Activated CD4-positive, alpha-beta T cell treated with anti-CD3 and anti-CD28 coated beads, Interleukin-2, amount 10 ng/mL, durations not matched to agents 24 days and 14 days (primary cell): ENCODE data around the gene MAGI1. TPM values are rescaled to one million over a fixed set of nuclear protein-coding genes. Genes with fewer than 3 reads are reported as not detected.

Experiments used
- DNase-seq: peaks from one replicate; pipeline ENCODE4 v3.0.0; 2022
- H3K27ac Mint-ChIP-seq: one replicate; pipeline ENCODE4 v1.8.0; 2022; ENCODE audit warnings: mild to moderate bottlenecking, mixed read lengths
- H3K27me3 Mint-ChIP-seq: one replicate; pipeline ENCODE4 v1.8.0; 2022; ENCODE audit warnings: mixed read lengths
- H3K36me3 Mint-ChIP-seq: one replicate; pipeline ENCODE4 v1.8.0; 2022; ENCODE audit warnings: low read depth, mild to moderate bottlenecking, mixed read lengths
- H3K4me1 Mint-ChIP-seq: one replicate; pipeline ENCODE4 v1.8.0; 2021; ENCODE audit warnings: mixed read lengths
- H3K4me3 Mint-ChIP-seq: one replicate; pipeline ENCODE4 v1.8.0; 2022; ENCODE audit warnings: mild to moderate bottlenecking, moderate library complexity, mixed read lengths
- H3K9me3 Mint-ChIP-seq: one replicate; pipeline ENCODE4 v1.8.0; 2021; ENCODE audit warnings: mixed read lengths
- intact Hi-C: fragments of 100-400 bp; cut with micrococcal nuclease; formaldehyde crosslinking; loops from one replicate; pipeline ENCODE4 v1.15.1; 2023
- total RNA-seq: library from RNA; stranded (reverse); gene quantifications from 2 replicates; pipeline ENCODE4 v1.2.3, GENCODE V29; 2022

MAGI1 gene
- total RNA-seq, 1 donor from 2014 or later: 2.0 TPM

- Mint-ChIP-seq H3K27me3 (no peaks in the 10 kb centered on the region), H3K4me1 (no peaks in the 10 kb centered on the region), H3K4me3 (no peak overlapping the region), H3K9me3 (peaks cover 7% of the 10 kb centered on the region), H3K27ac (no peak overlapping the region), H3K36me3 (no peaks in the 10 kb centered on the region)
- intact Hi-C loops: no loop called here
- no peak for DNase-seq
These were observed 529.8 kb downstream of the MAGI1 start for GRCh38 chr3:65508750-65509422.

DNA sequence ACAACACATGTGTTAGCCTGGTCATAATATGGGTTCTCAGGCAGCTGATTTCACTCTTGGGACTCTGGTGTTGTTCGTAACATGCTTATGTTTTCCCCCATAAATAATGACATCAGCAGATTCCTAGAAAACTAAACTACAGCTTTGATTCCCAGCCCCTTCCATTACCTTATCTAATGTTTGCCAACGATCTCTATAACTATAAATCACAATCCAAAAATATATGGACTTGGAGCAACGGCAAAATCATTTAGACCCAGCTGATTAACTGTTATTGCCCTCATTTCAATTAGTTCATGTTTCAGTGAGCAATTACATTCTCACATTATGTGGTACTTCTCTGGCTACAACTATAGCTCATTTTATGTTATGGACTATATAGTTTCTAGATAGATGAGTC lies 531.3 kb downstream of the MAGI1 start:
- peaks cover 7% of the 10 kb centered on the region for H3K9me3 Mint-ChIP-seq
- no peak overlapping the region for H3K27ac Mint-ChIP-seq
- no peaks in the 10 kb centered on the region for H3K27me3 Mint-ChIP-seq

DNA sequence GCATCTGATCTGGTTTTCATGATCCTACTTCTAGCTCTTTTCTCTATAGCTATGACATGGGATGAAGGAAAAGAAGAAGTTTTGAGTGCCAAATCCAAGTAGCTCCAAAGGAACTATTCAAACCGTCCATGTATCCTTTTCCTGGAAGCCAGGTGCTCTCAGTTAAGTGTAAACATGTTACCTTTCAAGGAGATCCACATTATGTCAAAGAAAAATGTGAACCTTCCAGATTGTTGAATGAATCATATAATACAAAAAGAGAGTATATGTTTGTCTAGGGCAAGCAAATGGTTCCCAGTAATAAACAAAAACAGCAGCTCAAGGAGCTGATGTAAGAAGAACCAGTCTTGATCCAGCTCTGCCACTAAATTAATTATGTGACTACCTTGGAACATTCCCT lies 534.9 kb downstream of the MAGI1 start:
- H3K27ac Mint-ChIP-seq: no peak overlapping the region
- H3K4me3 Mint-ChIP-seq: no peak overlapping the region
- no peaks in the 10 kb centered on the region for H3K36me3 Mint-ChIP-seq
- no peak for DNase-seq
- no peaks in the 10 kb centered on the region for H3K27me3 Mint-ChIP-seq
- no peaks in the 10 kb centered on the region for H3K4me1 Mint-ChIP-seq
- intact Hi-C loops: no loop called here
- peaks cover 7% of the 10 kb centered on the region for H3K9me3 Mint-ChIP-seq

More for the DNA sequence above, 531.3 kb downstream of the MAGI1 start:
- intact Hi-C loops: no loop called here
- no peak overlapping the region for H3K4me3 Mint-ChIP-seq
- DNase-seq: no peak
- no peaks in the 10 kb centered on the region for H3K36me3 Mint-ChIP-seq
- H3K4me1 Mint-ChIP-seq: no peaks in the 10 kb centered on the region

GRCh38 chr3:65502526-65502925 lies 536.2 kb downstream of the MAGI1 start:
- Mint-ChIP-seq H3K27me3 (no peaks in the 10 kb centered on the region), H3K9me3 (peaks cover 7% of the 10 kb centered on the region), H3K36me3 (no peaks in the 10 kb centered on the region), H3K4me3 (no peak overlapping the region), H3K4me1 (no peaks in the 10 kb centered on the region), H3K27ac (no peak overlapping the region)
- DNase-seq: no peak
- intact Hi-C loops: no loop called here

- intact Hi-C loops: no loop called here
These were observed 538.1 kb downstream of the MAGI1 start for GRCh38 chr3:65500398-65501306.

GRCh38 chr3:65497846-65498245 lies 540.9 kb downstream of the MAGI1 start:
- H3K9me3 Mint-ChIP-seq: peaks cover 7% of the 10 kb centered on the region
- no peaks in the 10 kb centered on the region for H3K27me3 Mint-ChIP-seq
- no peak overlapping the region for H3K27ac Mint-ChIP-seq
- H3K4me3 Mint-ChIP-seq: no peak overlapping the region
- no peak for DNase-seq
- no peaks in the 10 kb centered on the region for H3K36me3 Mint-ChIP-seq
- H3K4me1 Mint-ChIP-seq: no peaks in the 10 kb centered on the region
- intact Hi-C loops: no loop called here

More at GRCh38 chr3:65500398-65501306, 538.1 kb downstream of the MAGI1 start:
- Mint-ChIP-seq H3K36me3 (no peaks in the 10 kb centered on the region), H3K9me3 (peaks cover 7% of the 10 kb centered on the region), H3K4me1 (no peaks in the 10 kb centered on the region), H3K27me3 (no peaks in the 10 kb centered on the region), H3K4me3 (no peak overlapping the region), H3K27ac (no peak overlapping the region)
- DNase-seq: no peak

DNA sequence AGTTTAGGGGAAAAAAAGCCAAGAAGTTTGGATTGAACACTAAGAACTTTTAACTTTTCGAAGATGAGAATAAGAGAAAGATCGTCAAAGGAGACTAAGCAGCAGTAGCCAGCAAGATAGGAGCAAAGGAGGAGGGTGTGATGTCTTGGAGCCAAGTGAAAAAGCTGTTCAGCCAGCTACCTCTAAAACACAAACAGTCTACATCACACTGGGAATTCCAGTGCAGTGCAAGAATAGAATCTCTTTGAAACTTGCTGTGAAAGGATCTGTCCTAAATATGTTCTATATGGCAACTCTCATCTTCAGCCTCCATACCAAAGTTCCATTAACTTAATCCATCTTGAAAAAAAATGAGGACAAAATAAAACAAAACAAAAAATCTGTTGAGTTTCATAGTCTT lies 541.5 kb downstream of the MAGI1 start:
- Mint-ChIP-seq H3K9me3 (peaks cover 7% of the 10 kb centered on the region), H3K4me1 (no peaks in the 10 kb centered on the region), H3K36me3 (no peaks in the 10 kb centered on the region), H3K4me3 (no peak overlapping the region), H3K27ac (no peak overlapping the region), H3K27me3 (no peaks in the 10 kb centered on the region)
- intact Hi-C loops: no loop called here
- DNase-seq: no peak

DNA sequence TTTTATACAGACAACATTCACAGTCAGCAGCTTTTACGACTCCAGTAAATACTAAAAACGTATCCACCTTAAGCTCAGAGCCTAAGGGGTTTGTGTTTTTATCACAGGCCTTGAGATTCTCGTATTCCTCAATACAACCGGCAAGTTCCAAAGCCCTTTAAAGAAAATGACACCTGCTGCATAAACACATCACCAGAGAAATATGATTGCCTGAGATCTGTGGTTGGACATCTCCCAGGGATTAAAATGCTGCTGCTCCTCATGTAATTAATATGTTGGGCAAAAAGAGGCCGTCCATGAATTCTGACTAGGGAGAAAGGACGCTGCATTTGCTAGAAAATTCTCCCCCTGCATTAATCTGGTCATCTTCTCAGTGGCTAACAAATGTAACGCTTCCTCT lies 544.8 kb downstream of the MAGI1 start:
- intact Hi-C loops: no loop called here
- Mint-ChIP-seq H3K9me3 (peaks cover 7% of the 10 kb centered on the region), H3K27ac (no peak overlapping the region), H3K4me3 (no peak overlapping the region), H3K27me3 (no peaks in the 10 kb centered on the region), H3K4me1 (no peaks in the 10 kb centered on the region), H3K36me3 (no peaks in the 10 kb centered on the region)
- DNase-seq: no peak

GRCh38 chr3:65493371-65493882 lies 545.3 kb downstream of the MAGI1 start:
- Mint-ChIP-seq H3K4me1 (no peaks in the 10 kb centered on the region), H3K27me3 (no peaks in the 10 kb centered on the region), H3K36me3 (no peaks in the 10 kb centered on the region), H3K9me3 (peaks cover 7% of the 10 kb centered on the region), H3K4me3 (no peak overlapping the region), H3K27ac (no peak overlapping the region)
- intact Hi-C loops: no loop called here
- no peak for DNase-seq

DNA sequence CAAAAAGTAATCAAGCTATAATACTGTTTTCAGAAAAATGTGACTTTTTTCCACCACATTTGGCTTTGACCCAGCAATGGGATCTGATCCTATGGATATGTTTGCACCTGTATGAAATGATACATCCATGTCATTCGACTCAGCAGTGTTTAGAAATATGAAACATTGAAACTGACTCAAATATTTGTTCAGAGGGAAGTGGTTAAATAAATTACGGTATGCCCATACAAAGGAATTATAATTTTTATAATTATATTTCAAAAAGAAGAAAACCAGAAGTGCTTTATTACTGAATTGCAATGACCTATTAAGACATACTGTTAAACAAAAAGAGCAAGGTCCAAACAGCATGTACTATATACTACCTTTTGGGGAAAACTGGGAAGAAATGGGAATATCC lies 546.5 kb downstream of the MAGI1 start:
- no peaks in the 10 kb centered on the region for H3K4me1 Mint-ChIP-seq
- H3K27ac Mint-ChIP-seq: no peak overlapping the region
- H3K4me3 Mint-ChIP-seq: no peak overlapping the region
- H3K36me3 Mint-ChIP-seq: no peaks in the 10 kb centered on the region
- no peak for DNase-seq
- no peaks in the 10 kb centered on the region for H3K27me3 Mint-ChIP-seq
- H3K9me3 Mint-ChIP-seq: peaks cover 7% of the 10 kb centered on the region
- intact Hi-C loops: no loop called here

DNA sequence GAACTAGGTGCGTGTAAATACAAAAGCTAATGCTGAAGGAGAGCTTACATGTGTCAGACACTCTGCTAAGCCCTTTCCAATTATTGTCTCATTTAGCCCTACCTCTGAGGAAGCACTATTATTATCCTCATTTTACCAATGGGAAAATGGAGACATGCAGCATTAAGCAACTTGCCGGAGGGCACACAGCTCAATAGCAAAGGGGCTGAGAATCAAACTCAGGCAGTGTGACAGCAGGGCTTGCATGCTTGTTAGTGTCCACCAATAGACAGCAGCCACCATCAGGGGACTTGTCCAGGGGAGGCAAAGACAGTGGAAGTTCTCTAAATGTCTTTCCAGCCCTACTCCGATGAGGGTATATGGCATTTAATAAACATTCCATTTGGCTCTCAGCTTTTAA lies 548.6 kb downstream of the MAGI1 start:
- no peak overlapping the region for H3K27ac Mint-ChIP-seq
- no peak overlapping the region for H3K4me3 Mint-ChIP-seq
- intact Hi-C loops: no loop called here
- DNase-seq: no peak
- H3K36me3 Mint-ChIP-seq: no peaks in the 10 kb centered on the region
- no peaks in the 10 kb centered on the region for H3K9me3 Mint-ChIP-seq
- no peaks in the 10 kb centered on the region for H3K27me3 Mint-ChIP-seq
- no peaks in the 10 kb centered on the region for H3K4me1 Mint-ChIP-seq

GRCh38 chr3:65489253-65489652 lies 549.5 kb downstream of the MAGI1 start:
- no peaks in the 10 kb centered on the region for H3K27me3 Mint-ChIP-seq
- H3K9me3 Mint-ChIP-seq: no peaks in the 10 kb centered on the region
- no peak for DNase-seq
- H3K4me1 Mint-ChIP-seq: no peaks in the 10 kb centered on the region
- H3K4me3 Mint-ChIP-seq: no peak overlapping the region
- intact Hi-C loops: no loop called here
- H3K36me3 Mint-ChIP-seq: no peaks in the 10 kb centered on the region
- H3K27ac Mint-ChIP-seq: no peak overlapping the region

DNA sequence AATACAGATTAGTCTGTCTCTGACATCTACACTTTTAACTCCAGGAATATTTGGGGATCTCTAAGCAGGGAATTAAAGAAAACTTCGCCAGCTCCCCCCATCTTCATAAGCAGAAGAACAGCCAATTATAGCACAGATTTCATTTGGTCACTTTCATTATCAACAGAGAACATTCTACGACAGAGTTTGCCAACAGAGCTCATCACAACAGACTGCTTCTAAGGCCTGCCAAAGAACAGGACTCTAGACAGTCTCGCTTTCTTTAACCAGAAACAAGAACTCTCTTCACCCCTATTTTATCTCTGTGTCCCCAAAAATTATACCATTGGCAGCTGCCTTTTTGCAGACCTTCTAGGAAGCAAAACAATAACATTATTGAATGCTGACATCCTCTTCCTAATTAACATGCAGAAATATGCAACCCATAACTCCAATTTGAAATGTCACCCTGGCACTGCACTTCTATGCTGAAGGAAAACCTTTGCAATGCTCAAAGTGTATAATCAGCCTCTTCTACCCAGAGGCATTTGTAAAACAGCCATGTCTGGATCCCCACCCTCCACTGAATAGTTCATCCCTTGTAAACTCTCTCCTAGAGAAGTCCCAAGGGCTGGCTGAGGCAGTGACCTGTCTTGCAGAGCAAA lies 552.8 kb downstream of the MAGI1 start:
- Mint-ChIP-seq H3K36me3 (no peaks in the 10 kb centered on the region), H3K4me1 (no peaks in the 10 kb centered on the region), H3K9me3 (no peaks in the 10 kb centered on the region), H3K4me3 (no peak overlapping the region), H3K27ac (no peak overlapping the region), H3K27me3 (no peaks in the 10 kb centered on the region)
- no peak for DNase-seq
- intact Hi-C loops: no loop called here

DNA sequence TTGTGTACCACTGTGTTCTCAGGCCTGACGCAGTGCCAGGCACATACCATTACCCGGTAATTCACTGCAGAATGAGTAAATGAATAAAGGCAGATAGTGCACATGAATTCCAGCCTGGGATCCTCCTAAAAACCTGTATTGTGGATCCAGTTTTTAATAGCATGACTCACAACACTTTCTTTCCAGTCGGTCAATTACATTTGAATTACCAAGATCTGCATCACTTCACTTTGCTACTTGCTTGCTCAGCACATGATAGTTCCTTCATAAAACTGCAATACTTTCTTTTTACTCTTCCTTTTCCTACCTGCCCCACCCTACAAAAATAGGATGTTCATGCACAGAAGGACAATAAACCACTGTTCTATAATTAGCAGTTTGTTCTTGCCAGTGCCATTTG lies 553.8 kb downstream of the MAGI1 start:
- Mint-ChIP-seq H3K36me3 (no peaks in the 10 kb centered on the region), H3K9me3 (no peaks in the 10 kb centered on the region), H3K27ac (no peak overlapping the region), H3K4me1 (no peaks in the 10 kb centered on the region), H3K27me3 (no peaks in the 10 kb centered on the region), H3K4me3 (no peak overlapping the region)
- intact Hi-C loops: no loop called here
- no peak for DNase-seq
